GM12874 (cell line): ENCODE results near the gene STK4.

Experiments used
- TF ChIP-seq, protein P1 (sequence below): IDR thresholded peaks from 2 replicates; pipeline ENCODE4 v1.5.1; 2011; ENCODE audit warnings: low read depth, mild to moderate bottlenecking, control low read depth, low read length, moderate library complexity; ENCODE audit not compliant: insufficient read depth

STK4 gene

DNA sequence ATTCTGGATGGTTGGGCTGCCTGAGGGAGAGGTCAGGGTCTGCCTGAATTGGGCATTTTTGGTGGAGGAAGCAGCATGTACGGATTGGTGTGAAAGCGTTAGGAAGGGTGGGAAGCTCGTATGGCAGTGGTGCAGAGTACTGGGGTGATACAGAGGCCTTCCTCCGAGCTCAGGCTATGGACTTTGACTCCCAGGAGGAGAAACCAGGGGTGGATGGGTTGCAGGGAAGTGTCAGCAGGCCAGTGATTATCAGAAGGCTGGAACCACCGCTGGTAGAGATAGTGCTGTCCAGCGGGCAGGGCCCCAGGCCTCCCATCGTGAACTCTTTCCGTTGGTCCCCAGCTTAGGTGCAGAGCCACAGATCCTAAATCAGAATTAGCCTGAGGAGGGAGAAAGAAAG is 143.3 kb downstream of the STK4 start:
- TF ChIP-seq, protein P1, sequence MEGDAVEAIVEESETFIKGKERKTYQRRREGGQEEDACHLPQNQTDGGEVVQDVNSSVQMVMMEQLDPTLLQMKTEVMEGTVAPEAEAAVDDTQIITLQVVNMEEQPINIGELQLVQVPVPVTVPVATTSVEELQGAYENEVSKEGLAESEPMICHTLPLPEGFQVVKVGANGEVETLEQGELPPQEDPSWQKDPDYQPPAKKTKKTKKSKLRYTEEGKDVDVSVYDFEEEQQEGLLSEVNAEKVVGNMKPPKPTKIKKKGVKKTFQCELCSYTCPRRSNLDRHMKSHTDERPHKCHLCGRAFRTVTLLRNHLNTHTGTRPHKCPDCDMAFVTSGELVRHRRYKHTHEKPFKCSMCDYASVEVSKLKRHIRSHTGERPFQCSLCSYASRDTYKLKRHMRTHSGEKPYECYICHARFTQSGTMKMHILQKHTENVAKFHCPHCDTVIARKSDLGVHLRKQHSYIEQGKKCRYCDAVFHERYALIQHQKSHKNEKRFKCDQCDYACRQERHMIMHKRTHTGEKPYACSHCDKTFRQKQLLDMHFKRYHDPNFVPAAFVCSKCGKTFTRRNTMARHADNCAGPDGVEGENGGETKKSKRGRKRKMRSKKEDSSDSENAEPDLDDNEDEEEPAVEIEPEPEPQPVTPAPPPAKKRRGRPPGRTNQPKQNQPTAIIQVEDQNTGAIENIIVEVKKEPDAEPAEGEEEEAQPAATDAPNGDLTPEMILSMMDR = no peak

DNA sequence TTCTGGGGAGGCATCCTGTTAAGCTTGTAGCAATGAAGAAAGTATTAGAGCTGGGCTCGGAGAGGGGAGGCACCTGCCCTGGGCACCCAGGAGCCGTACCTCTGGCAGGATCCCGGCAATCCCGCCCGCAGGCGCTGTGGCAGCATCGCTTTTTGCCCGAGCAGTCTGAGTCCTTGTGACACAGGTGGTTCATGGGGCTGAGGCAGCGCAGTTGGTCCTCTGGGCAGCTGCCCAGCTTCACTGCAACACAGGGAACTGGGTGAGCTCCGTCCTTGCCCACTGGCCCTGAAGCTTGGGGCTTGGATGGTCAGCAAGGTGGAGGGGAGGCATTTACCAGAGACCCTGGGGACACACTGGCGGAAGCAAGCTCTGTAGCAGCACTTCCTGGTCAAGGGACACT is 144.0 kb downstream of the STK4 start:
- TF ChIP-seq, protein P1 = no peak

DNA sequence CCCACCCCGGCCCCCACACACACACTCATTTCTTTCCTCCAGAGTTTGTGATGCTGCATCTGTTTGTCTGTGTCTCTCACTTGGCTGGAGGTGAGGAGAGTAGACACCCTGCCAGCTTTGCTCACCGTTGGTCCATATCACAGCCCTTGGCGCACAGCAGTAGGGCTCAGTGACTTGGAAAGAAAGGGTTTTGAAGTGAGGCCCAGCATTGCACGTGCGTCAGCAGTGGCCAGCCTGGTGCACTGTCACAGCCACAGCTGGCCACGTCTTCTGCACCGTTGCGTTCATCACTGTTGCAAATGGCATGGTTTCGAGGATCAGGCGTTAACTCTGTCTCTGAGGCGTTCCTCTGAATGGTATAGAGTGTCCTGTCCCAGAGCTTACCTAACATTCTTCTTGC is 145.0 kb downstream of the STK4 start:
- TF ChIP-seq, protein P1 = no peak

DNA sequence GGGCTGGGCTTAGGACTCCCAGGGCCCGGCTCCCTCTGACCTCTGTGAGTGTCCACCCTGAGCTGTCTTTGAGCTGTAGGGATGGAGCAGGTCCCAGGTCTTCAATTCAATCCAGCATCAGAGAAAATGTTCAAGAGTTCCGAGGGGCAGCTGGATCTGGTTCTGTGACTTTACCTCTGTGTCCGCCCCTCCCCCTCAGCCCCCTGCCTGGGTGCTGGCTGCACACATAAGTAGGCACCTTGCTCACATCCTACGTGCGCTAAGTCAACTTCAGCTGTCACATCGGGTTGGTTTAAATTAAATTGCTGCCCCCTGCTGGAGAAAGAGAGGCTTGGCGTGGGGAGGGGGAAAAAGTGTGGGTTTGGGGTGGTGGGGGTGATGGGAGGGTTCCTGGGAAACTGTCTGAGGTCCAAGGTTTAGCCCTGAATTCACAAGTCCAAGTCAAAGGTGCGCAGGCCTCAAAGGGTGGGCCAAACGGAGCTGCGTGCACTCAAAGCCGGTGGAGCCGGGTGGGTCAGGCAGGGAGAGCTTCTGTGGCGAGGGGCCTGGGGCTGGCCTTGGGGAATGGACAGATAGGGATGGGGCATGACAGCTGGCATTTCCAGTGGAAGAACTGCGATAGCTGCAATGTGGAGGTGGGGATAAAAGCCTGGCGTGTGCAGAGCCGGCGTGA is 145.6 kb downstream of the STK4 start:
- TF ChIP-seq, protein P1 = peak; percentile 53; the same call in 1 of the 2 replicates

DNA sequence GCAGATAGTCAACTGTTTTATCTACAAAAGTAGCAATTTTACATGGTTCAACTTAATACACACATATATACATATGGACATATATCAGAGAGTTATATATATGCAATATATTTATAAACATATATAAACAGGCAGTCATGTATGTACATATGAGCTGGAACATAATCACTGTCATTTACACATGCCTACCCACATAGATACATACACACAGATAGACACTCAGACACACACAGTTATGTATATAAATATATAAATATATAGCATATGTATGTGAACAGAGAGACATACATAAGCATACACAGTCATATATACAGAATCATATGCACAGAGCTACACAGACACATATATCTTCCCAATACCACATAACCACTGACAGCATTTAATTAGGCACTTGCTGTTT is 146.4 kb downstream of the STK4 start:
- TF ChIP-seq, protein P1 = no peak

DNA sequence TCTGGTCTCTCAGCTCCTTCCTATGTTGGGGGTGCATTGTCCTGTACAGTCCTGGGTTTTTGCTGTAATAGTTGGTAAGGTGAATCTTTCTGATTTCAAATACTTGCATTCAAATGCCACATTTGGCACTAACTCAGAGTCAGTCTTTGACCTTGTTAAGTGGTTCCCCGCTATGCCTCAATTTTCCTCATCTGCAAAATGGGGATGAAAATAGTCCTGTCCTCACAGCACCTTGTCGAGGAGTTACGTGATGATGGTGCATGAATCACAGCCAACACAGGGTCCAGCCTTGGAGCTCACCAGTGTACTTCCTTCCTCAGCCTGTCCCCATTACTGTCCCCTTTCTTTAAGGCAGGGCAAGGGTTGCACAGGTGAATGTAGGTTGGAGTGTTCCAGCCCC is 147.6 kb downstream of the STK4 start:
- TF ChIP-seq, protein P1 = no peak

DNA sequence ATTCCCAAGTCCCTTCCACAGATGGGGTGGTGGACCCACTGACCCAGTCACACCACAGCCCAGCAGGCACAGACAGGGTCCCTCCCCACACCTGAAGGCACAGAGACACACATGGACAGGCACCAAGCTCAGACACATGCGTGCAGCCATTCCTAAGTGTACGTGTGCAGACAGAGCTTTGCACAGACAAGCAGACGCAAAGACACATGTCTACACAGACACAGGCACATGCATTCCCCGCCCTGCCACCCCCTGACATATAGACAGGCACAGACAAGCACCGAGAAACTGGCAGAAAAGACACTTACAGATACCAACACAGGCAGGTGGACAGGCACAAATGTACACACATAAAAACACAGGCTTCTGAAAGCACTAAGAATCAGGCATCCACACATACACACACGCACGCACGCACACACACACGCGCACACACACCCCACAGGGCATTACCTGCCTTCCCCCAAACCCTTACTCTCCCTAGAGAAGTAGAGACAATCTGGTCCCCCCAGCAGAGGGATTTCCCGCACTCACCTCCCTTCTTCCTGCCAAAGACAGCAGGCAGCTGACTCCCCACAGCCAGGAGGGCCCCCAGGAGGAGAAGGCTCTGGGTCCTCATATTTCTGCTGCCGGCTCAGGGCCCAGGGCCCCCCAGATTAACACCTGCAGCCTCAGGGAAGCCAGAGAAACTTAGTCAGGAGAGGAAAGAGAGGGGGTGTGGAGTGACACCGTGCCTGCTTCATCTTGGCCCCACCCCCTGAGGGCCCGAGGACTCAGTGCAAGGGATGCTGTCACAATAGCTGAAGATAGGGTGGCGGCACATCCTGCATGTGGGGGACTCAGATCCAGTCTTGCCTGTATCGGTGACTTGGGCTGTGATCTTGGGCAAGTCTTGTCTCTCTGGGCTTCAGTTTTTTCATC is 148.4 kb downstream of the STK4 start, which contains the start of gene WFDC5:
Gene WFDC5, minus strand, starts transcription at position 710 of the 921 bp plus-strand sequence. Its CDS starts 91 bp downstream, at position 619.
- TF ChIP-seq, protein P1 = no peak
